C4-2B (cell line): Measurements from ENCODE around the gene C4A.

Source experiments
- ZFX ChIP-seq: fragments of 450-650 bp; IDR thresholded peaks from 2 replicates; pipeline ENCODE4 v1.6.1; 2017
- TF ChIP-seq, protein P1 (sequence below): fragments of 450-650 bp; conservative IDR thresholded peaks from 2 replicates; pipeline ENCODE4 v1.5.1; 2017; ENCODE audit warnings: mild to moderate bottlenecking

DNA sequence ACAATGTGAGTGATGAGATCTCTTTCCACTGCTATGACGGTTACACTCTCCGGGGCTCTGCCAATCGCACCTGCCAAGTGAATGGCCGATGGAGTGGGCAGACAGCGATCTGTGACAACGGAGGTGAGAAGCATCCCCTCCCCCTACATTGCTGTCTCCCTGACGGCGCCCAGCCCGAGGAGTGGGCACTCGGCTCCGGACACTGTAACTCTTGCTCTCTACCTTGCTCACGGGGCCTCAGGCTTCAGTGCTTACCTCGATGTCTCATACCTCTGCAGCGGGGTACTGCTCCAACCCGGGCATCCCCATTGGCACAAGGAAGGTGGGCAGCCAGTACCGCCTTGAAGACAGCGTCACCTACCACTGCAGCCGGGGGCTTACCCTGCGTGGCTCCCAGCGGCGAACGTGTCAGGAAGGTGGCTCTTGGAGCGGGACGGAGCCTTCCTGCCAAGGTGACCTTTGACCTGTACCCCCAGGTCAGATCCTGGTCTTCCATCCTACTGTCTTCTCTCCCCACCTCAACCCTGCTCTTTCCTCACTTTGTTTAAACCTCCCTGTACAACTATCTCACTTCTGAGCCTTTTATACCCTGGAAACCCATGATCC lies 34.7 kb upstream of the C4A start:
- TF ChIP-seq, protein P1, sequence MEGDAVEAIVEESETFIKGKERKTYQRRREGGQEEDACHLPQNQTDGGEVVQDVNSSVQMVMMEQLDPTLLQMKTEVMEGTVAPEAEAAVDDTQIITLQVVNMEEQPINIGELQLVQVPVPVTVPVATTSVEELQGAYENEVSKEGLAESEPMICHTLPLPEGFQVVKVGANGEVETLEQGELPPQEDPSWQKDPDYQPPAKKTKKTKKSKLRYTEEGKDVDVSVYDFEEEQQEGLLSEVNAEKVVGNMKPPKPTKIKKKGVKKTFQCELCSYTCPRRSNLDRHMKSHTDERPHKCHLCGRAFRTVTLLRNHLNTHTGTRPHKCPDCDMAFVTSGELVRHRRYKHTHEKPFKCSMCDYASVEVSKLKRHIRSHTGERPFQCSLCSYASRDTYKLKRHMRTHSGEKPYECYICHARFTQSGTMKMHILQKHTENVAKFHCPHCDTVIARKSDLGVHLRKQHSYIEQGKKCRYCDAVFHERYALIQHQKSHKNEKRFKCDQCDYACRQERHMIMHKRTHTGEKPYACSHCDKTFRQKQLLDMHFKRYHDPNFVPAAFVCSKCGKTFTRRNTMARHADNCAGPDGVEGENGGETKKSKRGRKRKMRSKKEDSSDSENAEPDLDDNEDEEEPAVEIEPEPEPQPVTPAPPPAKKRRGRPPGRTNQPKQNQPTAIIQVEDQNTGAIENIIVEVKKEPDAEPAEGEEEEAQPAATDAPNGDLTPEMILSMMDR, result no peak
- TF ChIP-seq ZFX, result no peak
